GM03348 (cell line): ENCODE results near the gene XIST.
"Not testable (repeated sequence)": the region's sequence is repeated elsewhere in the genome, so short reads cannot be mapped to it uniquely, and the experiment has no call there.

ENCODE experiments used
- DNase-seq: peaks from one replicate; pipeline ENCODE4 v3.0.0; 2012; ENCODE audit warnings: low spot score

The XIST gene

DNA sequence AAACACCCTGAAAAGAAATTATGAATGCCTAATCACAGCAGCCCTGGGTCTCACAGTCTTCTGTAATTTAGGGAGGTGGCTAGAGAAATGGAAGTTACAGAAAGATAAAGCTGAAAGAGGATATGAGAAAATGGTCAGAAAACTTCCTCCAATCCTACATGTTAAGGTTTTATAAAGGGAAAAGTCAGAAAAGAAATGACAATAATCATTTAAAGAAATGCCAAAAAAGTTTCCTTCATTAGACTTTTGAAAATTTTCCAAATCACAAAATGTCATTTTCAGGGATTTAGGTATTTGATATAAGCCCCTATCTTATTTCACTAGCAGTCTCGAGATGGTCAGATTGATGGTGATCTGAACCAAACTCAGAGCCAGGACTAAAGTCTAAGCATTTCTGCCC lies 13.4 kb downstream of the XIST start:
- no peak for DNase-seq

DNA sequence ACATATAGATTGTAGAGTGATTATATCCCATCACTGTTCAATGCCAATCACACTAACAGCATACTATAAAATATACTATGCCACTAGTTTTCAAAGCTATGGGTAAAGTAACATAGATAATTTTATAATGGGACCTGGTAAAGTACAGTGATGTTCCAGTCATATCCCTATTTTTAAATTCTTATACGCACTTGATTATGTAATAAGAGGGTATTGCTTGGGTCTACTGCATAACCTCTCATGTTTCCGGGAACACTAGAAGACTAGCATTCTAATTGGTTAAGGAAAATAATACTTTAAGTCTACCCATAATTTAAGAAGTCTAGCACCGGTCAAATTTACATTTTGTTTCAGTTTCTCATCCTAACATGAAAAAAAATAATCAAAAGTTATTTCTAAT lies 14.4 kb downstream of the XIST start:
- no peak for DNase-seq

DNA sequence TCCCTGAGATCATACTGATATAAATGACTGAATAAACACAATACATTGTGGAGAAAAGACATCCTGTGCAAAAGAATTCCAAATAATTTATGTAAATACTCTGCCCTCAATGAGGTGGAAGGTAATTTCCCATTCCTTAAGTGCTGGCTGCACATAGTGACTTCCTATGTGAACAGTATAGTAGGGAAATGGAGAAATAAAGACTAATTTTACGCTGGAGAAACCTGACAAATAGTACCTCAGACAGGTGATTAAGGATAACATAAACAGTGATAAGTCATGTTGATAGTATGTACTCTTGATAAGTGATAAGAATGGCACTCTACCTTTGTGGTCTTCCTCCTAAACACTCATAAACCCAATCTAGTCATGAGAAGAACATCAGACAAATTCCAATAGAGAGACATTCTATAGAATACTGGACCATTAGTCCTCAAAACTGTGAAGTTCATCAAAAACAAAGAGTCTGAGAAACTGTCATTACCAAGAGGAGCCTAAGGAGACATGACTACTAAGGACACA lies 15.5 kb downstream of the XIST start:
- DNase-seq: no peak

DNA sequence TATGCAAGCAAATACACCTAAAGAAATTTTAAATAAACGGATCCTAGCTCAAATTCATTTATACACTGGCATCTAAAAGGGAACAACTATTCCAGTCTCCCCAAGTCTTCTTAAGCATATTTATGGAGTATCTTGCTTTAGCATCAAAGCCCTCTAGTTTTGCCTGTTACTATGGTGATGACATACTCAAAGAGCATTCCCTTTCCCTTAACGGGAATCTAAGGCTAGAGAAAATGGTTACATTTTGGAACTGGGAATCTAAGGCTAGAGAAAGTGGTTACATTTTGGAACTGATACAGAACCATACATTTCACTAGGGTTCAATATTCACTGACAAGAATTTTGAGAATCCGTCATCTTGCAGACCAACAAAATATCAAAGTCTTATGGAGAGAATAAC lies 18.3 kb downstream of the XIST start:
- DNase-seq: no peak

DNA sequence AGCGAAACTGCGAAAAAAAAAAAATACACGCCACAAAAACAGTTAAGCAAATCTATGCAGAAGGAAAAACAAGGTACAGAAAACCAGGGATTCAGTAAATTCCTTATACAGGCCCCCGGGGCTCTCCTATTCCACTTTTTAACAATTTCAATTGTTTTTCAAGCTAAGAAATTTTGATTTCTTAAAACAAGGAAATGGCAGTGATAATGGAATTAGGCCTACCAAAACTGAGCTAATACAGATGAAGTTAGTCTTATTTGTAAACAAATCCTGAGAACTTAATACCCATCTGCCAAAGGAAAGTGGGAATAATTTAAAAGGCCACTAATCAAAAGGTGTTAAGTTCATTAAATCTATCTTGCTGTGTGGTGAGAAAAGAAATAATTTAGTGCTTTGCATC lies 20.2 kb downstream of the XIST start:
- DNase-seq: no peak

DNA sequence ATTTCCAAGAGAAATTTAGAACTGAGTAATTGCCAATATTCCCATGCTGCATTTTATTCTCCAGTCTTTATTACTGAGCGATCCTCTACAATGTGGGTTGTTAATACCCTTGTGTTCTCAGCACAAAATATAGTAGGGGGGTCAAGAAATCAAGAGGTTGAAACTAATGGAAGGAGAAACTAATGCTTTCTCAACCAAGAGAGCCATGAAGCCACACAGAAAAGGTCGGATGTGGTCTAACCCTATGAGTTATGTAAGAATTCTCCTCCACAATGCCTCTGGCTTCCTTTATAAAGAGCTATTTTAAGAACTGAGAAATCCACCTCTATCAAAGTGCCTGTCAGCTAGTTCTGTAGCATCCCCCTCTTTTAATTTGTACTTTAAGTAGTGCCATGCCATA lies 21.0 kb downstream of the XIST start:
- DNase-seq: no peak

DNA sequence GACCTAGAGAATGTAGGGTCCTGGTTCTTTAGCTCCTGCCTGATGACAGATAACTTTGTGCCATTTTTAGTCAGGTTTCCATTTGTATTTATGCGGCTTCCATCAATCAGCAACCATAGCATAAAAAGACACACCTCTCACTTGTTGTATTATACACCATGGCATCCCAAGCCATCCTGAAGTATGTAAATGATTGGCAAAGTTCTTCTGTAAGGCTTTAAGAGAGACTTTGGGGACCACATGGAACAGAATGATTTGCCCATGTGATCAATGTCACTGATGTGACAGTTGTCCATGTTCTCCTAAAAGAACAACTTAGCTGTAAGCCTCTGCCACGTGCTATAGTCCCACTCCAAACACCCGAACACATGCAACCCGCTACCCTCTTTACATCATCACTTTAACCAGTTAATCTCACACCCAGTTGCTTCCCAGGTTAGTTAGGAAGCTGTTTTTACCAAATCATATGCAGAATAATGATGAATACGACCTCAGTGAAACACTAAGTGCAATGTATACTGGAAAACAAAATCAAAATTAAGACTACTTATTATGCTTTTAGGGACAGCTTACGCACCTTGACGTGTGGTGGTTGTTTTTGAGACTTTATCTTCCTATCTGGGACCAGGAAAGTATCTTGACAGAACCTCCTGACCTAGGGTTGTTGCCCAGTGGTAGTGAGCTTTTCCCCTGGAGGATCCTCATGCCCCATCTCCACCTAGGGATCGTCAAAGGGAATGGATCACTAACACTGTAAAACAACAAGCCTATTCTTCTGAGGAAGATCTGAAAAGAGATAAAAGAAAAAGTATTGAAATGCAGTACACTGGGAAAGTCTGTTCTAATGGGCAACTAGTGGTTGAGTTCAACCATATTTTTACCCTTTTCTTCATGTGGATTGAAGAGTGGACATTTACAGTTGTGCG lies 21.8 kb downstream of the XIST start:
- DNase-seq: no peak

DNA sequence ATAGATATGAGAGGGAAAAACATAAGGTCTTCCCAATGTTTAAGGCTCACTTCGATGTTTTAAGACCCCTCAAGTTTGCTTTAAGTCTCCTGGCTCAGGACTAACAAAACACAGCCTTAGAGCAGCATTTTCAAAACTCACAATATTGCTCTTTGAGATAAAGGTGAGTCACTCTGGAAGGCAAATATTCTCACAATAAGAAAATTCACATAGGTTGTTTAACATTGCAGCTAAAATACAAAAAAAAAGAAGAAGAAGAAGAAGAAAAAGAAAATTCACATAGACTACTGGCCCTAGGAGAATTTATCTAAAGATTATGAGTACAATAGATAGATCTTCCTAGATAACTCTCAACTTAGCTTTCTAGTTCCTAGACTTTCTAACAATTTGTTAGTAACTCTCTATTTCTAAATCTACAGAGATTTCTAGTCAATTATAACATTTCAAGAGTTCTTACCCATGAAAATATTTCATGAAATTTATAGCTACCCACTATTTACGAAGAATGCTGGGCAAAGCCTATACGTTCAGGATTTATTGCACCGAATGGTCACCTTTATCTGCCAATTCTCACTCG lies 22.5 kb downstream of the XIST start:
- no peak for DNase-seq

DNA sequence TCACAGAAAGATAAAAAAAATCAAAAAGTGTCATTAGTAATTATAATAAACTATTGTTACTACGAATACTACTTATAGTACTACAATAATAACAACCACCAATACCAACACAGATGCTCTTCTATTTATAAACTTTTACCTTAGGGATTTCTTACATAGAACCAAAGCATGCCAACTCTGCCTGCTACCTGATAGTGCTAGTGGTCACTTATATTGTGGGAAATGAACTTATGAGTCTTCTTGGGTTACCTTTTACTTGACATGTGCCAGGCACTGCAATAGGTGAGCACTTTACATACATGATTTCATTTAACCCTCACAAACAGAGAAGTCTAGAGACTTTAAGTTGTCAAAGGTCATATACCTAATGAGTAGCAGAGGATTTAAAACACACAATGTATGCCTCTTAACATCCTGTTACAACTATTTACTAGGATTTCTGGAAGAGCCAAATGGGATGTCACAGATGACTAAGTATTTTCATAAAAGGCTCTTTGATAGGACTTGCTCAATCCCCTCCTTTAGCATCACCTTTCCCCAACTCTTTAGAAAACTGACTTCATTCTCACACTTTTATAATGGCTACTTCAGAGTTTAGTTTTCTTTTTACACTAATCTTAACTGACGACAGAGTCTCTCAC lies 24.3 kb downstream of the XIST start:
- DNase-seq: no peak

DNA sequence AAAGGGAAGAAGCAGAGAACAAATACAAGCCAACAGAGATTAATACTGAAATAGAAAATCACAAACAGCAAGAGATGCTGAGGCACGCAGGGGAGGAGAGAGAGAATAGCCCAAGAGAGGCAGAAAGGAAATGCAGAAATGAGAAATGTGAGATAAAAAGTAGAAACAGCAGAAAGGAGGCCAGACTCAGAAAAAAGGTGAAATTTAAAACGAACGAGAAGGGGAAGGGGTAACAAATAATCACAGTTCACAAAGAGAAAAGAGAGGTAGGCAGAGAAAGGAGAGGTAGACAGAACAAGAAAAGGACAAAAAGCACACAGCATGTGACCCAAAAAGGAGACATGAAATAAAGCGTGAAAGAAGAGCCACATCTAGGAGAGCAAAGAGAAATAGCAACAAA lies 25.1 kb downstream of the XIST start:
- no peak for DNase-seq

DNA sequence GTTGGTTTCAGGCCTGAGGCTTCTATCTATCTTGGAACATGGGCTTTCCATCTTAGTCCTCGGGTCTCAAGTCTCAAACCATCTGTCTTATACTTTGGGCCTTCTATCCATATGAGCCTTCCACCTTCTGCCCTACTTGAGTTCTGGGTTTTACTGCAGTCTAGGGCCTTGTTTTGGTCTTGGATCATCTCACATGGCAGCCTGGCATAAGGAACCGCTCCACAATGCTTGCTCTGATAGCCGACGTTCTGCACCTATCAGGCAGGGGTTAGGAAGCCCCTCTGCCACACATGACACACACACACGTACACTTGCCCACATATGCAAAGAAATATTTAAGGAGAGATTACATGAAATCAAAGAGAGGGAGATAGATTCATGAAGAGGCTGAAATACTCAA lies 25.5 kb downstream of the XIST start:
- DNase-seq: no peak

DNA sequence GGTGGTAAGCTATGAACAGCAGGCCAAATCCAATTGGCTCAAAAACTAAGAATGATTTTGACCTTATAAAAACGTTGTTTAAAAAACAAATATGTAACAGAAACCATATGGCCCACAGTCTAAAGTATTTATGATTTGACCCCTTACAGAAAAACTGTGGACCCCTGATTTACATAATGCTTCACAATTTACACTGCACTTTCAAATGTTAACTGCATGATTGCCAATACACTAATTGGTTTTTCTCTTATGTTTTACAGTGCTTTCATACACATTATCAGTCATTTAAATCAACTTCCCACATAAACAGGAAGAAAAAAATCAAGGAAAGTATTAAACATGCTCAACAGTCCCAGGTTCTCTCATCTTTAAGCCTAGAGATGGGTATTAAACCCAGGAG lies 26.9 kb downstream of the XIST start:
- no peak for DNase-seq

DNA sequence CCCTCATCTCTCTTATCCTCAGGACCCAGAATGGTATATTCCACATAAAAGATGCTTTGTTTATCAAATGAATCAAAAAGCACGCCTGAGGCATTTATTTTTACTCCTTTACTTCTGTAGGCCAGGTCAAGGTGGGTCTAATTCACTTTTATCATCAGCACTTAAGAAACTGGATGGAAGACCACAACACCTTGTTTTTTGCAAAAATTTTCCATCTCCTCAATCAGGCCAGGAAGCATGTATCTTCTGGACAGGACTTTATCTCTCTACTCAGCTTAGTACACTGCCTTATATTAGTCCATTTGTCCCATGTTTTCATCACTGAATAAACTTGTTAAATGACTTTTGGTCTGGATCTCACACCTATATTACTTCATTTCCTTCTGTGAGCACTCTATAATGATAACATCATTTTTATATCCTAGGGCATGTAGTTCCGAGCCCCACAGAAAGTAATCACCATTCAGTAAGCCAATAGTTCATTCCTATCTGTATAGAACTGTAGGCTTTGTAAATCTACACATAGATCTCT lies 29.0 kb downstream of the XIST start:
- DNase-seq: no peak

DNA sequence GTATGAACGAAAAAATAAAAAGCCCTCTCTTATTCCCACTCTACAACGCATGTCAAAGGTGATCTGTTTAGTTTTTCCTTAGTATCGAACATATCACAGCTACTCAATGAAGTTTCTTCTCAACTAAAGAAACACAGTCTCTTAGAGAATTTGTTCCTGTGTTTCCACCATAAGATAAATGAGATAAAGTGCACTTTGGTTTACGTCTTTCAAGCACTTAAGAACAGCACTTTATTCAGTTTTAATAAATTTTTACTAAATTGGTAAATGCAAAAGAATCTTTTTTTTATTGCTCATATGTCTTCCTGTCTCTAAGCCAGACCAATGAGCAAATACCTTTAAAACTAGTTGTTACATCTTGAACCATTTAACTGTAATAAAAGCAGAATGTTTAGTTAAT lies 29.7 kb downstream of the XIST start:
- no peak for DNase-seq

DNA sequence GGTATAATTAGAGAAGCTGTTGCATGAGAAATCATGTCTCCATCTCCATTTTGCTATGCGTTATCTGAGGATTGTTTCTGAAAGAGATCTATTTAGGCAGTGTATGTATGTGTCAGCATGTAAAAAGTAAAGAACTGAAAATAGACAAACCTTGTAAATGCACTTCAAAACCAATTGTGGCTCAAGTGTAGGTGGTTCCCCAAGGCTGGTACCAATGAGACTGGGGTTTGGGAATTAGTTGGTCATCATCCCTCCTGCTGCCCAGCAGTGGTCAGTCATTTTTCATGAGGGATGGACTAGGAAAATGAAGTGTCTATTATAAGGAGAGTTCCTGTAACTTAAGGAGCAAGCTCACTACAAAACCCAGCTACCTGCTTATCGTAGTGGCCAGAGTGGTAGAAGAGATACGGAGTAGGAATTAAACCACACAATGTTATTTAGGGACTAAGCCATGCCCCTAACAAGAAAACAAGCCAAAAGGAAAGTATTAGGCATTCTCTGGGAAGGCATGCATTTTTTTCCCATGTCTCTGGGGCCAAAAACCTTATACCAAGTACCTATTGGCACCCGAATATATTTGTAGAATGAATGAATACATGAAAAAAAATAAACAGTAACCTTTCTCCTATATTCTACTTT lies 30.5 kb downstream of the XIST start:
- no peak for DNase-seq

DNA sequence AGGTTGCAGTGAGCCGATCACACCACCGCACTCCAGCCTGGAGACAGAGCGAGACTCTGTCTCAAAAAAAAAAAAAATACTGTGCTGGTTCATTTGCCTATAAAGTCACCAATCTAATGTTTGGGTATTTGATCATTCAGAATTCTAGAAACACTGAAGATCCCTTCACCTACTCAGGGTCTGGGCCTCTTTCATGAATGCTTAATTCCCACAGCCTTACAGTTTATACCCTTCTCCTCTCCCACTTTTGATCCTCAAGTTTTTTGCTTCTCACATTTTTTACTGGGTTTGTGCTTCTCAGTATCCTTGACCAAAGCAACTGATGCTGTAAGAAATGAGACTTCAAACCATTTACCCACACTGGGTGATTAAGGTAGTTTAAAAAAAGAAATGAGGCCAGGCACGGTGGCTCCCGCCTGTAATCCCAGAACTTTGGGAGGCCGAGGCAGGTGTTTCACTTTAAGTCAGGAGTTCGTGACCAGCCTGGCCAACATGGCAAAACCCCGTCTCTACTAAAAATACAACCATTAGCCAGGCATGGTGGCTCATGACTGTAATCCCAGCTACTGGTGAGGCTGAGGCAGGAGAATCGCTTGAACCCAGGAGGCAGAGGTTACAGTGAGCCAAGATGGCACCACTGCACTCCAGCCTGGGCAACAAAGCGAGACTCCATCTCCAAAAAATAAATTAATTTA lies 32.5 kb downstream of the XIST start:
- not testable (repeated sequence) for DNase-seq

DNA sequence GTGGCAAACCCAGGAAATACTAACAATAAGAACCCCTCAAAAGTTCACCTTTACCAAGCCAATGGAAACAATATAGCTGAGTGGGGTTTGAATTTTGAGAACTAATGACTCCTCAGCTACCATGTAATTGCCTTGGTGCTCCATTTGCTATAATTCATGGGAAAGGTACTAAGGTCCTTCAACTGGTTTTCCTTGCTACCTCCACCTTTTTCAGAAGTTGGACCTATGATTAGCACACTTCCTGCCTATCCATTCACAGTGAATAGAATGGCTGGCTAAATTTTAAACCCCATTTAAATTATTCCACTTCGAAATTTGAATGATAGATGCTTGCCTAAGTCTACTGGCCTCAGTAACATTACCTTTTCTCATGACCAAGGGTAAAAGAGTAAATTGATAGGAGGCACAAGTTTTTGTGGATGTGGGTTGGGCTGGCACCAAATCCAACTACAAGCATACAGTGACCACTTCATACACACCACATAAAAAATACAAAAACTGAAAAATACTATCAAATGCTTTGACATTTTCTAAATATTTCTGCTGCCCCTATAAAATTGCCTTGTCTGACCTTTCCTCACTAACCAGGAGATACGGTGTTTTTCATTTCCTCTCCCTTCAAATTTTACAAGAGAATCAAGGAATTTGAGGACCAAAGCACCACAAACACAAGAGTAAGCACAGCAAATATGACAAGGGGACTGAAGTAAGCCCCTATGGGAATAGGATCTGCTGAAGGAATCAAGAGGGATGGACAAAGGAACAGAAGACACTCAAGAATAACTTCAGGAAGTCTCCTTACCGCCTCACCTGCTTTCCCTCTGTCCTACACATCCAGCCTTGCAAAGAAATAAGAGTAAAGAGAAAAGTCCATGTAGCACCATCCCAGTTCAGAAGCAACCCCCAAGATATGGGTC lies 34.1 kb downstream of the XIST start:
- DNase-seq: no peak

DNA sequence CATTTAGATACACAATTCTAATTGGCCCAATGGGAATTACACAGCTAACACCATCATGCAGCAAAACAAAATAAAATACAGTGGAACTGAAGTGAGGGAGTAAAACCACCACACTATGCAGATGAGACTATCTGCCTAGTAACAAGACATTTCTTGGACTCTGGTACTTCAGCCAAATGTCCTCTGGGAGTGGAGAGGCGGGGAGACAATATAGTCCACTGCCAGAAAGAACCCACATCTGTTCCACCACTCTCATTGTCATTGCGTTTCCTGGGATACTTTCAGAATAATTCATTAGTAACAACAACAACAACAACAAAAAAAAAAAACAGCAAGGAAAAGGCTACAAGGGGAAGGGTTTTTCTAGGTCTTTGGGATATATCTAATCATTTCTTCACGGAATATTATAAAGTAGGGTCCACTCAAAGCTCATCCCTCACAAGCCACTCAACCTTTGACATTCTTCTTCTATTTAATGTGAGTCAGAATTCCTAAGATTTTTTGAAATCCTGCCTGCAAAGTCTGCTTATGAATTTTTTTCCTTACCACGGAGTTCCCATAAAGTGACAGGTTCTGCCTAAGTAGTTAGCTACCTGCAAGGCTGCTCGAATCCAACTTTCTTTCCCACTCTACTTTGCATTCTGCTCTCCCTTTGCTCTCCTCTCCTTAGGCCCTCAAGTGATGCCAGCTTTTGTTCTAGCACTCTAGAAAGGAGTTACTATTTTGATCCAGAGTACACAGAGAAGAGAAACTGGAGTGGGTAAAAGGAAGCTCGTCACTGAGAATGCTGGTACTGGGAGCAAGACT lies 34.9 kb downstream of the XIST start:
- peak; percentile 9 for DNase-seq

DNA sequence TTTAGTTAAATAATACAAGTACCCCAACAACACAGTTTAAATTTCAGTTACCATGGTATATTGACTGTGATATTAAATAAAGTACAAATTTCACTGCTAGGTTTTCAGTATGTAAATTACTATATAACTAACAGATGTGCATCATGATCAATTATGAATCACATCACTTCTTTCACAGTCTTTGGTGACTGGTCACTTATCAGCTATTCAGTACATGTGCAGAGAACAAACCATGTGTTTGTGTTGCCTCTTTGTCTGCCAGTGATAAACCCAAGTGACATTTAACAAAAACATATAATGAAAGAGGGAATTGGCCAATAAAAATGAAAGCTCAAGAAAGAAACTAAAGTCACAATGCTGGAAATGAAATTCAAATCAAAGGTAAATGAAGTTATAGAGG lies 40.3 kb downstream of the XIST start:
- no peak for DNase-seq

DNA sequence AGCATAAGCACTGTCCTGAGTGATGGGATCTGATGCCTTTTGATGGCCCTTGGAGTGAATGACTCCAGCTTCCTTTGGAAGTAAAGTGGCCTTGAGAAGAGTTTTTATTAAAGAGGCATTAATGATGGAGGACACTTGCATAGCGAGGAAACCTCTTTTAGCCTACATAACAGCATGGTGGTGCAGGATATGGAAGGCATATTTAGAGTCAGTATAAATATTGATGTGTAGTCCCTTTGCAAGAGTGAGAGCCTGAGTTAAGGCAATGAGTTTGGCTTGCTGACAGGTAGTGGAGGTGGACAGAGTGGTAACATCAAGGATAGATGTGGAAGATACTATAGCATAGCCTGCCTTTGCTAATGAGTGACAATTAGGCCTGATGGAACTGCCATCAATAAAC lies 48.4 kb downstream of the XIST start:
- not testable (repeated sequence) for DNase-seq
